GM12873 (cell line): ENCODE measurements around the gene ZAP70.

Experiments used
- TF ChIP-seq, protein P1 (sequence below): IDR thresholded peaks from 2 replicates; pipeline ENCODE4 v1.5.1; 2012; ENCODE audit warnings: low read depth, mild to moderate bottlenecking, moderate library complexity, low read length, control low read depth; ENCODE audit not compliant: insufficient read depth; ENCODE audit errors: missing control alignments

Gene ZAP70

GRCh38 chr2:97673182-97673914 is 40.0 kb upstream of the ZAP70 start:
- TF ChIP-seq, protein P1, sequence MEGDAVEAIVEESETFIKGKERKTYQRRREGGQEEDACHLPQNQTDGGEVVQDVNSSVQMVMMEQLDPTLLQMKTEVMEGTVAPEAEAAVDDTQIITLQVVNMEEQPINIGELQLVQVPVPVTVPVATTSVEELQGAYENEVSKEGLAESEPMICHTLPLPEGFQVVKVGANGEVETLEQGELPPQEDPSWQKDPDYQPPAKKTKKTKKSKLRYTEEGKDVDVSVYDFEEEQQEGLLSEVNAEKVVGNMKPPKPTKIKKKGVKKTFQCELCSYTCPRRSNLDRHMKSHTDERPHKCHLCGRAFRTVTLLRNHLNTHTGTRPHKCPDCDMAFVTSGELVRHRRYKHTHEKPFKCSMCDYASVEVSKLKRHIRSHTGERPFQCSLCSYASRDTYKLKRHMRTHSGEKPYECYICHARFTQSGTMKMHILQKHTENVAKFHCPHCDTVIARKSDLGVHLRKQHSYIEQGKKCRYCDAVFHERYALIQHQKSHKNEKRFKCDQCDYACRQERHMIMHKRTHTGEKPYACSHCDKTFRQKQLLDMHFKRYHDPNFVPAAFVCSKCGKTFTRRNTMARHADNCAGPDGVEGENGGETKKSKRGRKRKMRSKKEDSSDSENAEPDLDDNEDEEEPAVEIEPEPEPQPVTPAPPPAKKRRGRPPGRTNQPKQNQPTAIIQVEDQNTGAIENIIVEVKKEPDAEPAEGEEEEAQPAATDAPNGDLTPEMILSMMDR, result no peak

GRCh38 chr2:97673915-97674283 is 39.5 kb upstream of the ZAP70 start:
- TF ChIP-seq, protein P1, result no peak

DNA sequence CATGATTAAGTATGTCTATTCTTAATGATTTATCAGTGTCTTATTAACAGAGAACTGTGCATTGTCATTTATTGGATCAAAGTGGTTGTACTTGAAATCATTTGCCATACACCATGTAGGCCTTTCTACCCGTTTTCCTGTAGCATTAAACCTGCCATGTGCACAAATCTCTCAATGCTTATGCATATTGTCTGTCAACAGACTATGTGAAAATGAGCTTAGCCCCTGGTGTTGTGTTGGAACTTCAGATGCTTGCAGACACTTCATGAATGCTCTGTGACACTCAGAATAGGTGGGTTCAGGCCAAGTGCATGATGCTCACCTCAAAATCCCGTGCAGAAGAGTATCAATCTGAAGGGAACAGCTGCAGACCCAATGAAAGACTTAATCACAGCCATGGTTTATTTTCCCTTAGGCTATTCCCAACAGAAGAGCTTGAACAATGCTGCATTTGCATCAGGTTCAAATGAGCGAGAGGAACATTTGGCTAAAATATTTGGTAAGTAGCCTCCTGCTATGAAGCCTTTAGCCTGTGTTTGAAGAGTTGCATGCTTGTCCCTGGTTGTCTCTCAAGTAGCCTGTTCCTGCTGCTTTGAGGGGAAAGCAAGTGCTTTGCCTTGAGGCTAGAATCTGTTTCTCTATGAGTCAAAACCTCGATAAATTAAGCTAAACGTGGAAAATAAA is 37.8 kb upstream of the ZAP70 start:
- TF ChIP-seq, protein P1, result no peak

DNA sequence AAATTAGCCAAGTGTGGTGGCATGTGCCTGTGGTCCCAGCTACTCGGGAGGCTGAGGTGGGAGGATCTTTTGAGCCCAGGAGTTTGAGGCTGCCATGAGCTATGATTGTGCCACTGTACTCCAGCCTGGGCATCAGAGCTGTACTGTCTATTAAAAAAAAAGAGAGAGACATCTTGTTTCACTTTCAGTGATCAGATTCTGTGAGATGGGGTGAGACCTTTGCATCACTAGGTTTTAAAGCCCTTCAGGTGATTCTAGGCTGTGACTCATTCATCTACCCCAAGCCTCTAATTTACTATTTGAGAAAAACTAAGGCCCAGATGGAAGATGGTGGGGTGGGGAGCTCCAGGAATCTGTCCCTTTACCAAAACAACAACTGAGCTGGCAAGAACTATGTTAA is 36.8 kb upstream of the ZAP70 start:
- TF ChIP-seq, protein P1, result no peak

GRCh38 chr2:97677480-97677879 is 35.9 kb upstream of the ZAP70 start:
- TF ChIP-seq, protein P1, result no peak

DNA sequence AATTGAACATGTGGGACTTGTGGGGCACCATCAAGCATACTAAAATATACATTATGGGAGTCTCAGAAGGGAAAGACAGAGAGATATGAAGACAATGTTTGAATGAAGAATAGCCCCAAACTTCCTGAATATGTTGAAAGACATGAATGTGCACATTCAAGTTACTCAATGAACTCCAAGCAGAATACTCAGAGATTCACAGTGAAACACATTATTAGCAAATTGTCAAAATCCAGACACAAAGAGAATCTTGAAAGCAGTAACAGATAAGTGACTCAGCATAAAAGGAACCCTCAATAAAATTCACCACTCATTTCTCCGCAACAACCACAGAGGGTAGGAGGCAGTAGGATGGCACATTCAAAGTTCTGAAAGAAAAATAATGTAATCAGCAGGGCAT is 35.1 kb upstream of the ZAP70 start:
- TF ChIP-seq, protein P1, result no peak

DNA sequence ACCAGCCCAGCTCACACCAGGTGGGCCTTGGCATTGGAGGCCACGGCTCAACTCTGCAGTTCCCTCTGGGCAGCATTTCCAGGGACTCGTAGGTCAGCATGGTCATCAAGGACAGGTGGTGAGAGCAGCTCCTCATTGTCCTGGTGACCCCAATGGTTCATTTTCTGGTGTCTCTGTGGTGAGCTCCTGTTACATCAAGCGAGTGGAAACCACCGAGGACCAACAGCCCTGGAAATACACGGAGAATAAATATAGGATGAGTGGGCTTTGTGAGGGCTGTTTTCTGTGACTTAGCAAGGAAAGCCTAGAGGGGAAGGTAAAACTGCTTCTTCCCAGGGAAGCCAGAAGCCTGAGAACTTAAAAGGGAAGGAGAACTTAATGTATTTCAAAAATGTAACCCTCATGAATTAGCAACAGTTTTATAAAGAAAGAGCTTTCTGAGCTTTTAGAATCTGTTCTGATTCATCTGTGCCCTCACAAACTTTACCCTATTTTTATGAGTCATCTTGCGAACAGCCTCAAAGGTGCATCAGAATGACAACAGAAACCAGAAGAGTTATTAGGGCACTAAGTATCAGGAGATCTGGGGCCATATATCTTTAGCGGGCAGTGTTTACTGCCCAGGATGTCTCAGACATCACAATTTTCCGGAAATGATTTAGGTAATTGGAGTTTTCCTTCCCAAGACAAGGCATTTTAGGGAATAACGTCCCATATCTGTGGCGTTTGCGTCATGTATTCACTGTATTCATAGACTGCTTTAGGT is 25.1 kb upstream of the ZAP70 start:
- TF ChIP-seq, protein P1, result no peak
